Endometrial microvascular endothelial cells (primary cell): ENCODE results near the gene SAGE1. TPM values are rescaled to one million over a fixed set of nuclear protein-coding genes. Genes with fewer than 3 reads are reported as not detected.

Experiments
- total RNA-seq: library from RNA; depleted of rRNA; stranded (reverse); fragments of >200 nt; gene quantifications from one replicate; pipeline ENCODE4 v1.2.3, GENCODE V29; 2015; ENCODE audit errors: inconsistent ontology term

Gene SAGE1
- total RNA-seq, 1 donor from 2014 or later = not detected

Other genes starting within 250 kb of the SAGE1 start
- gene CT45A1, start 180.1 kb upstream of the SAGE1 start, total RNA-seq = not detected
- gene CT45A3, start 125.5 kb upstream of the SAGE1 start, total RNA-seq = not detected
- not detected for gene CT45A5, start 108.2 kb upstream of the SAGE1 start, total RNA-seq
- not detected for gene CT45A6, start 90.9 kb upstream of the SAGE1 start, total RNA-seq
- not detected for gene CT45A2, start 73.7 kb upstream of the SAGE1 start, total RNA-seq
- gene CT45A7, start 56.4 kb upstream of the SAGE1 start, total RNA-seq = not detected
- gene CT45A8, start 39.2 kb upstream of the SAGE1 start, total RNA-seq = not detected
- not detected for gene CT45A9, start 21.9 kb upstream of the SAGE1 start, total RNA-seq
- not detected for gene CT45A10, start 272 bp upstream of the SAGE1 start, total RNA-seq
- gene MMGT1, start 80.3 kb downstream of the SAGE1 start, total RNA-seq = 19.6 TPM
- 25.2 TPM for gene SLC9A6, start 91.7 kb downstream of the SAGE1 start, total RNA-seq